ENCODE results near the gene PLCXD1.

DNA sequence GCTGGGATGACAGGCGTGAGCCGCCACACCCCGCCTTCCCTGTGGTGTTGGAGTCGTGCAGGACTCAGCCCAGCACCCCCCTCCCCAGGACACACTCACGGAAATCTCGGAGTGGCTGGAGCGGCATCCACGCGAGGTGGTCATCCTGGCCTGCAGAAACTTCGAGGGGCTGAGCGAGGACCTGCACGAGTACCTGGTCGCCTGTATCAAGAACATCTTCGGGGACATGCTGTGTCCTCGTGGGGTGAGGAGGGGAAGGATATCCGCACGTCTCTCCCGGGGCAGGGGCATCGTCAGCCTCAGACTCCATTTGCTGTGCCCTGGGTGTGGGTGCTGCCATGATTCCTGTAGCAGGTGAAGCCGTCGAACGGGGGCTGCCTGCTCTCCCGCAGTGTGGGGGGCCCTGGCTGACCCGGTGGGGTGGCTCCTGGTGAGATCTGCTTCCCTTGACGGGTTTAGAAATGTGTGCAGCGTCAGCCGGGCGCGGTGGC is 10.3 kb downstream of the PLCXD1 start:
- TF ChIP-seq, protein P1, sequence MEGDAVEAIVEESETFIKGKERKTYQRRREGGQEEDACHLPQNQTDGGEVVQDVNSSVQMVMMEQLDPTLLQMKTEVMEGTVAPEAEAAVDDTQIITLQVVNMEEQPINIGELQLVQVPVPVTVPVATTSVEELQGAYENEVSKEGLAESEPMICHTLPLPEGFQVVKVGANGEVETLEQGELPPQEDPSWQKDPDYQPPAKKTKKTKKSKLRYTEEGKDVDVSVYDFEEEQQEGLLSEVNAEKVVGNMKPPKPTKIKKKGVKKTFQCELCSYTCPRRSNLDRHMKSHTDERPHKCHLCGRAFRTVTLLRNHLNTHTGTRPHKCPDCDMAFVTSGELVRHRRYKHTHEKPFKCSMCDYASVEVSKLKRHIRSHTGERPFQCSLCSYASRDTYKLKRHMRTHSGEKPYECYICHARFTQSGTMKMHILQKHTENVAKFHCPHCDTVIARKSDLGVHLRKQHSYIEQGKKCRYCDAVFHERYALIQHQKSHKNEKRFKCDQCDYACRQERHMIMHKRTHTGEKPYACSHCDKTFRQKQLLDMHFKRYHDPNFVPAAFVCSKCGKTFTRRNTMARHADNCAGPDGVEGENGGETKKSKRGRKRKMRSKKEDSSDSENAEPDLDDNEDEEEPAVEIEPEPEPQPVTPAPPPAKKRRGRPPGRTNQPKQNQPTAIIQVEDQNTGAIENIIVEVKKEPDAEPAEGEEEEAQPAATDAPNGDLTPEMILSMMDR (IDR thresholded peaks at IDR 0.05) = no peak
- TF ChIP-seq POLR2A (IDR thresholded peaks at IDR 0.05) = no peak

Measured in thyroid gland (tissue), 4 donors.